ENCODE measurements around the gene LSM10. TPM values are rescaled to one million over a fixed set of nuclear protein-coding genes. Genes with fewer than 3 reads are reported as not detected.

LSM10 gene
- total and polyA plus RNA-seq, 2 donors: 14.2 to 44.2 TPM

GRCh38 chr1:36438715-36439114 is 41.0 kb upstream of the LSM10 start:
- WGBS: 97% methylated on average over 4 of the region's 4 CpGs
- Histone ChIP-seq H3K36me3 (ENCODE audit: control insufficient read depth in 2 of 2, insufficient read depth in 2 of 2, low read length in 1 of 2) (no peaks in the 10 kb centered on the region), H3K27me3 (ENCODE audit: control insufficient read depth in 2 of 2, insufficient read depth in 1 of 2, low read length in 1 of 2) (no peaks in the 10 kb centered on the region), H3K4me1 (ENCODE audit: control insufficient read depth in 2 of 2, insufficient read depth in 2 of 2, low read length in 2 of 2) (no peaks in the 10 kb centered on the region), H3K9me3 (ENCODE audit: control insufficient read depth in 2 of 2, insufficient read depth in 1 of 2, low read length in 1 of 2) (no peaks in the 10 kb centered on the region), H3K27ac (ENCODE audit: low read depth in 1 of 2, low read length in 1 of 2) (no peak overlapping the region), H3K4me3 (ENCODE audit: low read length in 2 of 2) (no peak overlapping the region)
- DNase-seq (ENCODE audit: low read depth in 6 of 9, low spot score in 9 of 9): no peak

- no peak for DNase-seq (ENCODE audit: low read depth in 6 of 9, low spot score in 9 of 9)
- Histone ChIP-seq H3K27ac (ENCODE audit: low read depth in 1 of 2, low read length in 1 of 2) (no peak overlapping the region), H3K9me3 (ENCODE audit: control insufficient read depth in 2 of 2, insufficient read depth in 1 of 2, low read length in 1 of 2) (no peaks in the 10 kb centered on the region), H3K36me3 (ENCODE audit: control insufficient read depth in 2 of 2, insufficient read depth in 2 of 2, low read length in 1 of 2) (no peaks in the 10 kb centered on the region), H3K27me3 (ENCODE audit: control insufficient read depth in 2 of 2, insufficient read depth in 1 of 2, low read length in 1 of 2) (no peaks in the 10 kb centered on the region), H3K4me3 (ENCODE audit: low read length in 2 of 2) (no peak overlapping the region), H3K4me1 (ENCODE audit: control insufficient read depth in 2 of 2, insufficient read depth in 2 of 2, low read length in 2 of 2) (no peaks in the 10 kb centered on the region)
- WGBS: 93% methylated on average over 1 of the region's 1 CpG
Observed at GRCh38 chr1:36436821-36437220, 39.1 kb upstream of the LSM10 start.

GRCh38 chr1:36433102-36433501 is 35.4 kb upstream of the LSM10 start:
- no peak for DNase-seq (ENCODE audit: low read depth in 6 of 9, low spot score in 9 of 9)
- Histone ChIP-seq H3K27ac (ENCODE audit: low read depth in 1 of 2, low read length in 1 of 2) (no peak overlapping the region), H3K4me3 (ENCODE audit: low read length in 2 of 2) (no peak overlapping the region), H3K36me3 (ENCODE audit: control insufficient read depth in 2 of 2, insufficient read depth in 2 of 2, low read length in 1 of 2) (no peaks in the 10 kb centered on the region), H3K4me1 (ENCODE audit: control insufficient read depth in 2 of 2, insufficient read depth in 2 of 2, low read length in 2 of 2) (no peaks in the 10 kb centered on the region), H3K27me3 (ENCODE audit: control insufficient read depth in 2 of 2, insufficient read depth in 1 of 2, low read length in 1 of 2) (no peaks in the 10 kb centered on the region), H3K9me3 (ENCODE audit: control insufficient read depth in 2 of 2, insufficient read depth in 1 of 2, low read length in 1 of 2) (no peaks in the 10 kb centered on the region)
- WGBS: 72% methylated on average over 1 of the region's 1 CpG

GRCh38 chr1:36432616-36433015 is 34.9 kb upstream of the LSM10 start:
- H3K4me1 ChIP-seq (ENCODE audit: control insufficient read depth in 2 of 2, insufficient read depth in 2 of 2, low read length in 2 of 2): no peaks in the 10 kb centered on the region
- no peak overlapping the region for H3K27ac ChIP-seq (ENCODE audit: low read depth in 1 of 2, low read length in 1 of 2)
- DNase-seq (ENCODE audit: low read depth in 6 of 9, low spot score in 9 of 9): no peak
- no peaks in the 10 kb centered on the region for H3K27me3 ChIP-seq (ENCODE audit: control insufficient read depth in 2 of 2, insufficient read depth in 1 of 2, low read length in 1 of 2)
- H3K9me3 ChIP-seq (ENCODE audit: control insufficient read depth in 2 of 2, insufficient read depth in 1 of 2, low read length in 1 of 2): no peaks in the 10 kb centered on the region
- 99% methylated on average over 4 of the region's 4 CpGs for whole genome bisulfite sequencing
- no peak overlapping the region for H3K4me3 ChIP-seq (ENCODE audit: low read length in 2 of 2)
- no peaks in the 10 kb centered on the region for H3K36me3 ChIP-seq (ENCODE audit: control insufficient read depth in 2 of 2, insufficient read depth in 2 of 2, low read length in 1 of 2)

GRCh38 chr1:36425791-36426190 is 28.1 kb upstream of the LSM10 start:
- Histone ChIP-seq H3K9me3 (ENCODE audit: control insufficient read depth in 2 of 2, insufficient read depth in 1 of 2, low read length in 1 of 2) (no peaks in the 10 kb centered on the region), H3K4me1 (ENCODE audit: control insufficient read depth in 2 of 2, insufficient read depth in 2 of 2, low read length in 2 of 2) (no peaks in the 10 kb centered on the region), H3K4me3 (ENCODE audit: low read length in 2 of 2) (no peak overlapping the region), H3K36me3 (ENCODE audit: control insufficient read depth in 2 of 2, insufficient read depth in 2 of 2, low read length in 1 of 2) (peaks cover 0 to 4% of the 10 kb centered on the region in 2 donors), H3K27me3 (ENCODE audit: control insufficient read depth in 2 of 2, insufficient read depth in 1 of 2, low read length in 1 of 2) (no peaks in the 10 kb centered on the region), H3K27ac (ENCODE audit: low read depth in 1 of 2, low read length in 1 of 2) (no peak overlapping the region)
- 89% methylated on average over 4 of the region's 4 CpGs for WGBS
- DNase-seq (ENCODE audit: low read depth in 6 of 9, low spot score in 9 of 9): no peak

- DNase-seq (ENCODE audit: low read depth in 6 of 9, low spot score in 9 of 9): no peak
- Histone ChIP-seq H3K4me1 (ENCODE audit: control insufficient read depth in 2 of 2, insufficient read depth in 2 of 2, low read length in 2 of 2) (peaks cover 0 to 5% of the 10 kb centered on the region in 2 donors), H3K27ac (ENCODE audit: low read depth in 1 of 2, low read length in 1 of 2) (no peak overlapping the region), H3K36me3 (ENCODE audit: control insufficient read depth in 2 of 2, insufficient read depth in 2 of 2, low read length in 1 of 2) (peaks cover 0 to 4% of the 10 kb centered on the region in 2 donors), H3K9me3 (ENCODE audit: control insufficient read depth in 2 of 2, insufficient read depth in 1 of 2, low read length in 1 of 2) (no peaks in the 10 kb centered on the region), H3K27me3 (ENCODE audit: control insufficient read depth in 2 of 2, insufficient read depth in 1 of 2, low read length in 1 of 2) (no peaks in the 10 kb centered on the region), H3K4me3 (ENCODE audit: low read length in 2 of 2) (no peak overlapping the region)
- WGBS: 90% methylated on average over 7 of the region's 7 CpGs
Observed at GRCh38 chr1:36421649-36422048, 23.9 kb upstream of the LSM10 start.

- DNase-seq (ENCODE audit: low read depth in 6 of 9, low spot score in 9 of 9): peak; percentile 56 to 91 (median 80)
- no peak overlapping the region for H3K4me3 ChIP-seq (ENCODE audit: low read length in 2 of 2)
- 29% methylated on average over 13 of the region's 13 CpGs for WGBS
- no peak overlapping the region for H3K27ac ChIP-seq (ENCODE audit: low read depth in 1 of 2, low read length in 1 of 2)
- H3K4me1 ChIP-seq (ENCODE audit: control insufficient read depth in 2 of 2, insufficient read depth in 2 of 2, low read length in 2 of 2): peaks cover 0 to 5% of the 10 kb centered on the region in 2 donors
- no peaks in the 10 kb centered on the region for H3K27me3 ChIP-seq (ENCODE audit: control insufficient read depth in 2 of 2, insufficient read depth in 1 of 2, low read length in 1 of 2)
- peaks cover 0 to 4% of the 10 kb centered on the region in 2 donors for H3K36me3 ChIP-seq (ENCODE audit: control insufficient read depth in 2 of 2, insufficient read depth in 2 of 2, low read length in 1 of 2)
- no peaks in the 10 kb centered on the region for H3K9me3 ChIP-seq (ENCODE audit: control insufficient read depth in 2 of 2, insufficient read depth in 1 of 2, low read length in 1 of 2)
Observed at GRCh38 chr1:36420836-36421317, 23.2 kb upstream of the LSM10 start.

- H3K4me3 ChIP-seq (ENCODE audit: low read length in 2 of 2): no peak overlapping the region
- WGBS: 61% methylated on average over 5 of the region's 5 CpGs
- H3K9me3 ChIP-seq (ENCODE audit: control insufficient read depth in 2 of 2, insufficient read depth in 1 of 2, low read length in 1 of 2): no peaks in the 10 kb centered on the region
- DNase-seq (ENCODE audit: low read depth in 6 of 9, low spot score in 9 of 9): peak in 1 of 9 donors; percentile 14
- peaks cover 0 to 4% of the 10 kb centered on the region in 2 donors for H3K36me3 ChIP-seq (ENCODE audit: control insufficient read depth in 2 of 2, insufficient read depth in 2 of 2, low read length in 1 of 2)
- H3K4me1 ChIP-seq (ENCODE audit: control insufficient read depth in 2 of 2, insufficient read depth in 2 of 2, low read length in 2 of 2): peaks cover 0 to 5% of the 10 kb centered on the region in 2 donors
- H3K27ac ChIP-seq (ENCODE audit: low read depth in 1 of 2, low read length in 1 of 2): no peak overlapping the region
- H3K27me3 ChIP-seq (ENCODE audit: control insufficient read depth in 2 of 2, insufficient read depth in 1 of 2, low read length in 1 of 2): no peaks in the 10 kb centered on the region
Observed at GRCh38 chr1:36420409-36420808, 22.7 kb upstream of the LSM10 start.

GRCh38 chr1:36419569-36419968 is 21.9 kb upstream of the LSM10 start:
- H3K4me3 ChIP-seq (ENCODE audit: low read length in 2 of 2): no peak overlapping the region
- no peaks in the 10 kb centered on the region for H3K27me3 ChIP-seq (ENCODE audit: control insufficient read depth in 2 of 2, insufficient read depth in 1 of 2, low read length in 1 of 2)
- no peak for DNase-seq (ENCODE audit: low read depth in 6 of 9, low spot score in 9 of 9)
- peaks cover 0 to 5% of the 10 kb centered on the region in 2 donors for H3K4me1 ChIP-seq (ENCODE audit: control insufficient read depth in 2 of 2, insufficient read depth in 2 of 2, low read length in 2 of 2)
- H3K27ac ChIP-seq (ENCODE audit: low read depth in 1 of 2, low read length in 1 of 2): no peak overlapping the region
- 87% methylated on average over 4 of the region's 4 CpGs for whole genome bisulfite sequencing
- no peaks in the 10 kb centered on the region for H3K9me3 ChIP-seq (ENCODE audit: control insufficient read depth in 2 of 2, insufficient read depth in 1 of 2, low read length in 1 of 2)
- H3K36me3 ChIP-seq (ENCODE audit: control insufficient read depth in 2 of 2, insufficient read depth in 2 of 2, low read length in 1 of 2): peaks cover 0 to 4% of the 10 kb centered on the region in 2 donors

- WGBS: 95% methylated on average over 3 of the region's 3 CpGs
- no peak for DNase-seq (ENCODE audit: low read depth in 6 of 9, low spot score in 9 of 9)
- no peaks in the 10 kb centered on the region for H3K27me3 ChIP-seq (ENCODE audit: control insufficient read depth in 2 of 2, insufficient read depth in 1 of 2, low read length in 1 of 2)
- no peaks in the 10 kb centered on the region for H3K9me3 ChIP-seq (ENCODE audit: control insufficient read depth in 2 of 2, insufficient read depth in 1 of 2, low read length in 1 of 2)
- peaks cover 0 to 4% of the 10 kb centered on the region in 2 donors for H3K36me3 ChIP-seq (ENCODE audit: control insufficient read depth in 2 of 2, insufficient read depth in 2 of 2, low read length in 1 of 2)
- H3K27ac ChIP-seq (ENCODE audit: low read depth in 1 of 2, low read length in 1 of 2): no peak overlapping the region
- H3K4me3 ChIP-seq (ENCODE audit: low read length in 2 of 2): no peak overlapping the region
- peaks cover 0 to 5% of the 10 kb centered on the region in 2 donors for H3K4me1 ChIP-seq (ENCODE audit: control insufficient read depth in 2 of 2, insufficient read depth in 2 of 2, low read length in 2 of 2)
Observed at GRCh38 chr1:36419140-36419539, 21.4 kb upstream of the LSM10 start.
